Measurements from ENCODE around the gene GTF3C1. TPM values are rescaled to one million over a fixed set of nuclear protein-coding genes. Genes with fewer than 3 reads are reported as not detected.
A peak's percentile ranks its signal among the peaks of the same experiment; 100 is the strongest.

The GTF3C1 gene
- total and polyA plus RNA-seq, 2 of the 13 experiments (the other 11 are each of a cell fraction or from before 2014, with no cell fraction given), result 29.2 to 72.7 TPM

DNA sequence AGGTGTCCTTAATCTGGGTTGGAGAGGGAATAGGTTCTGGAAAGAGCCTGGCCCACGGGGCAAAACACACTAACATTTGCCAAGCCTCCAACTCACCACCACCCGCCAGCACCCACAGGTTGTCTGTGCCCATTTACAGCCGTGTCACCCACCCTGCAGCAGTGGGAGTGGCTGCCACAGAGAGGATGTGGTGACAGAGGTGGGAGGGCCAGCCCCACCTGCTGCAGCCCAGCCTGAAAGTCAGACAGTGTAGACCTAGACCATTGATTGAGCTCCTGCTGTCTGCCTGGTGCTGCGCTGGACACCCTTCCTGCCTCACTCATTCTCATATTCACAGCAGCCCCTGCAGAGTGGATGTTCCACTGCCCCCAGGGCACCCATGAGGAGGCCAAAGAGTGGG is 103.0 kb downstream of the GTF3C1 start (continued):
- TF ChIP-seq PHF21A (CRISPR knock-in tag; IDR thresholded peaks at IDR 0.05) (no peak), MLLT10 (CRISPR knock-in tag; IDR thresholded peaks at IDR 0.05) (no peak), ZNF282 (IDR thresholded peaks at IDR 0.05; ENCODE audit: partially characterized antibody) (no peak), MAF1 (CRISPR knock-in tag; IDR thresholded peaks at IDR 0.05; ENCODE audit: borderline replicate concordance) (no peak), ZNF670 (CRISPR knock-in tag; IDR thresholded peaks at IDR 0.05; ENCODE audit: borderline replicate concordance) (no peak), ZBTB7A (CRISPR knock-in tag; IDR thresholded peaks at IDR 0.05) (no peak), GMEB2 (CRISPR knock-in tag; IDR thresholded peaks at IDR 0.05; ENCODE audit: low read depth) (no peak), ZNF782 (CRISPR knock-in tag; IDR thresholded peaks at IDR 0.05; ENCODE audit: borderline replicate concordance) (no peak), MTF1 (CRISPR knock-in tag; IDR thresholded peaks at IDR 0.05) (no peak), ATF7 (IDR thresholded peaks at IDR 0.05) (no peak), ATF7 (CRISPR knock-in tag; IDR thresholded peaks at IDR 0.05) (no peak), ZNF775 (CRISPR knock-in tag; IDR thresholded peaks at IDR 0.05; ENCODE audit: borderline replicate concordance) (no peak), ZBTB3 (CRISPR knock-in tag; IDR thresholded peaks at IDR 0.05; ENCODE audit: borderline replicate concordance, low read depth) (no peak)

DNA sequence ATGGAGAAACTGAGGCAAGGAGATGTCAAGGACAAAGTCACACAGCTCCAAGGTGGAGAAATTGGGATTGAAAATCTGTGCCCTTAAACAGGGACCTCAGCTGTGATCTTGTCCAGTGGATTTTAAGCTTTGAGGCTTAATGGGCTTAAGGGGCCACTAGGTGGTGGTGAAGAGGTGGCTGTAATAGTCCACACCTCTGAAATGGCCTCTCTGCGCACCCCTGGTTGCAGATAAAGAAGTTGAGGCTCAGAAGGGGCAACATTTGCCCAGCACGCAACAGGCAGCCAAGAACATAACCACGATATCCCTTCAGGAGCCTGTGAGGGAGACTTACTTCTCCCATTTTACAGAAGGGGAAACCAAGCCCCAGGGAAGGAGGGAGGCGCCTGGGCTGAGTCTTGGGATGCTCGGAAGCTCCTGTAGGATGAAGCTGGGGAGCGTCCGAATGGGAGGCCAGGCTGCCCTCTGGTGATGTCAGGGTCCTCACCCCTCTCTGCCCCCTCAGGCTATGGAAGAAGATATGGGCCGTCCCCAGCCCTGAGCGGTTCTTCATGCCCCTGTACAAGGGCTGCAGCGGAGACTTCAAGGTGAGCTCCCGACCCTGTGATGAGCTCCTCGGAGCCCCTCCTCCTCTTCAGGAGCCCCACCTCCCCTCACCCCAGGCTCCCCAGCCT is 104.1 kb downstream of the GTF3C1 start:
- 0 out of 3 replicates have a peak, but pooled peaks have one; percentile 10 for ATAC-seq
- Histone ChIP-seq H3K9me3 (ENCODE audit: low read length) (peaks cover 15% of the 10 kb centered on the region), H4K20me1 (ENCODE audit: insufficient read depth, low read length) (no peaks in the 10 kb centered on the region), H3K27ac (ENCODE audit: extremely low read length, insufficient read depth, low read length) (no peak overlapping the region), H2AFZ (ENCODE audit: low read length) (no peak overlapping the region), H3K27me3 (ENCODE audit: control insufficient read depth in 1 of 2, insufficient read depth in 2 of 2, low read length in 2 of 2) (peaks cover 2 to 14% of the 10 kb centered on the region in 2 experiments; a peak in 3 of 5 replicates), H3K4me3 (replicated peaks in 1 of 3; ENCODE audit: insufficient read depth in 1 of 3, low read depth in 2 of 3, low read length in 3 of 3) (no peak overlapping the region), H3K4me1 (ENCODE audit: insufficient read depth, low read length) (peaks cover 7% of the 10 kb centered on the region; the same call in 1 of the 2 replicates), H3K79me2 (ENCODE audit: insufficient read depth, low read length) (no peaks in the 10 kb centered on the region), H3K4me2 (ENCODE audit: low read depth, low read length) (no peak overlapping the region), H3K36me3 (replicated peaks in 1 of 2; ENCODE audit: control insufficient read depth in 1 of 2, insufficient read depth in 2 of 2, low read length in 2 of 2) (no peaks in the 10 kb centered on the region), H3K9ac (ENCODE audit: insufficient read depth, low read depth, low read length) (no peak overlapping the region)
- ChIA-PET POLR2A (no interaction called here), CTCF (ENCODE audit: low intra/inter-chr PET ratio, low total read pairs) (no interaction called here)
- no peak for DNase-seq (ENCODE audit: low spot score)
- WGBS (ENCODE audit: low lambda C conversion rate), result 78% methylated on average over 7 of the region's 12 CpGs
- in situ Hi-C loops (cut with HindIII; ENCODE audit: extremely low pct_ligation_motif_present, low pct_unique_long_range_greater_than_20kb), result no loop called here
- BruUV-seq (replicated peaks), result no TSS peak
- intact Hi-C loops (cut with micrococcal nuclease; ENCODE audit: unreplicated experiment), result no loop called here
- FAIRE-seq, result no peak
- TF ChIP-seq ELK4 (CRISPR knock-in tag; IDR thresholded peaks at IDR 0.05; ENCODE audit: borderline replicate concordance) (no peak), JUN (CRISPR knock-in tag; IDR thresholded peaks at IDR 0.05) (no peak), EHMT2 (IDR thresholded peaks at IDR 0.05; ENCODE audit: borderline replicate concordance, low read depth, low read length) (no peak), DDIT3 (CRISPR knock-in tag; IDR thresholded peaks at IDR 0.05) (no peak), HOXA9 (CRISPR knock-in tag; IDR thresholded peaks at IDR 0.05; ENCODE audit: borderline replicate concordance) (no peak), HNRNPH1 (optimal IDR thresholded peaks at IDR 0.05; ENCODE audit: low read depth, low read length) (no peak)

All from HepG2 (cell line).